Endothelial cell of umbilical vein (primary cell): ENCODE measurements around the gene FLT3.

ENCODE experiments used
- EZH2 ChIP-seq: IDR thresholded peaks from 2 replicates; pipeline ENCODE4 v1.6.1; 2012; ENCODE audit warnings: borderline replicate concordance, low read depth, mild to moderate bottlenecking, moderate library complexity, low read length, inconsistent platforms; ENCODE audit not compliant: severe bottlenecking
- FOS ChIP-seq: IDR thresholded peaks from 2 replicates; pipeline ENCODE4 v1.6.1; 2011; ENCODE audit warnings: mild to moderate bottlenecking, low read length, moderate library complexity, borderline replicate concordance; ENCODE audit not compliant: insufficient read depth
- GATA2 ChIP-seq: IDR thresholded peaks from 2 replicates; pipeline ENCODE4 v1.7.0; 2011; ENCODE audit warnings: low read depth, mild to moderate bottlenecking, moderate library complexity, mixed read lengths, low read length; ENCODE audit not compliant: insufficient read length, insufficient read depth
- JUN ChIP-seq: IDR thresholded peaks from 2 replicates; pipeline ENCODE4 v1.6.1; 2011; ENCODE audit warnings: borderline replicate concordance, low read depth; ENCODE audit not compliant: insufficient read length, insufficient read depth
- MYC ChIP-seq: IDR thresholded peaks from one replicate; pipeline ENCODE4 v1.6.1; 2011; ENCODE audit warnings: mild to moderate bottlenecking, low read depth, low read length
- POLR2A ChIP-seq: IDR thresholded peaks from 2 replicates; pipeline ENCODE4 v1.6.1; 2012; ENCODE audit warnings: low read depth, mild to moderate bottlenecking, control low read depth, low read length
- POLR2AphosphoS5 ChIP-seq: IDR thresholded peaks from 2 replicates; pipeline ENCODE4 v1.6.1; 2012; ENCODE audit warnings: low read depth, mild to moderate bottlenecking, control low read depth, low read length, moderate library complexity; ENCODE audit not compliant: insufficient read depth
- TF ChIP-seq, protein P1 (sequence below), 2 donors: IDR thresholded peaks; 1 replicate in 1 of 2; 2 replicates in 1 of 2; pipeline ENCODE4 v1.5.1; 2011; ENCODE audit warnings: low read length in 2 of 2, mild to moderate bottlenecking in 2 of 2, moderate library complexity in 2 of 2, control low read depth in 1 of 2, inconsistent platforms in 1 of 2, low read depth in 1 of 2; ENCODE audit not compliant: insufficient read depth in 1 of 2; ENCODE audit errors: extremely low read depth in 1 of 2
- TF ChIP-seq, protein P2 (sequence below): IDR thresholded peaks from 2 replicates; pipeline ENCODE4 v1.6.1; 2011; ENCODE audit not compliant: insufficient read depth, insufficient read length

DNA sequence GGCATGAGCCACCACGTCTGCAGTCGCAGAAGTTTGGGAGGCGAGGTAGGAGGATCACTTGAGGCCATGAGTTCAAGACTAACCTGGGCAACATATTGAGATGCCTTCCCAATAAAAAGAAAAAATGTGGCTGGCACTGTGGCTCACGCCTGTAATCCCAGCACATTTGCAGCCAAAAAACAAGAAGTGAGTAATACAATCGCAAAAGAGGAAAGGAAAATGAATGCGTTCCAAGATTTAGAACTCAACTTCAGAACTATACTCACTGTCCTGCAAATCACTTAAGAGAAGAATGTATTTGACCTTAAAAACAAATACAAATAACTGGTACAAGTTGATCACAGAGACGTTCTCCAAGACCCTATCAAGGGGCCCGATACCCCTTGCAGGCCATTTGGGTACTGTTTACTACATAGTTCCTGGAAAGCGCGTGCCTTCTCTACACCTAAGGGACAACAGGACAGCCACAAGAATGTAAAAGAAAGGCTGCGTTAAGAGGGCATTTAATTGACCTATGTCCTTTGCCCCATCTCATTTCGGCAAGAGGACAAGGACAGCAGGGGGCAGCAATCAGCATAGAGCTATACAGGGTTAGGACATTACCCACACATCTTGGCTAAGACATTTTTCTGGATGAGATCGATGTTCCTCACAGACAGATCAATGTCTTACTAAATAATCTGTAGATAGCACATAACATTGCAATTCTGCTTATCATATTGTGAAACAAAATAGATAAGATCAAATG is 41.3 kb downstream of the FLT3 start:
- TF ChIP-seq, protein P1, sequence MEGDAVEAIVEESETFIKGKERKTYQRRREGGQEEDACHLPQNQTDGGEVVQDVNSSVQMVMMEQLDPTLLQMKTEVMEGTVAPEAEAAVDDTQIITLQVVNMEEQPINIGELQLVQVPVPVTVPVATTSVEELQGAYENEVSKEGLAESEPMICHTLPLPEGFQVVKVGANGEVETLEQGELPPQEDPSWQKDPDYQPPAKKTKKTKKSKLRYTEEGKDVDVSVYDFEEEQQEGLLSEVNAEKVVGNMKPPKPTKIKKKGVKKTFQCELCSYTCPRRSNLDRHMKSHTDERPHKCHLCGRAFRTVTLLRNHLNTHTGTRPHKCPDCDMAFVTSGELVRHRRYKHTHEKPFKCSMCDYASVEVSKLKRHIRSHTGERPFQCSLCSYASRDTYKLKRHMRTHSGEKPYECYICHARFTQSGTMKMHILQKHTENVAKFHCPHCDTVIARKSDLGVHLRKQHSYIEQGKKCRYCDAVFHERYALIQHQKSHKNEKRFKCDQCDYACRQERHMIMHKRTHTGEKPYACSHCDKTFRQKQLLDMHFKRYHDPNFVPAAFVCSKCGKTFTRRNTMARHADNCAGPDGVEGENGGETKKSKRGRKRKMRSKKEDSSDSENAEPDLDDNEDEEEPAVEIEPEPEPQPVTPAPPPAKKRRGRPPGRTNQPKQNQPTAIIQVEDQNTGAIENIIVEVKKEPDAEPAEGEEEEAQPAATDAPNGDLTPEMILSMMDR (IDR thresholded peaks at IDR 0.05; ENCODE audit: extremely low read depth in 1 of 2, insufficient read depth in 1 of 2, low read depth in 1 of 2, low read length in 2 of 2) = peak; percentile 40 to 44
- TF ChIP-seq POLR2AphosphoS5 = no peak
- TF ChIP-seq EZH2 = no peak
- TF ChIP-seq POLR2A = no peak
- no peak for TF ChIP-seq JUN
- TF ChIP-seq FOS = no peak
- no peak for TF ChIP-seq MYC
- TF ChIP-seq, protein P2, sequence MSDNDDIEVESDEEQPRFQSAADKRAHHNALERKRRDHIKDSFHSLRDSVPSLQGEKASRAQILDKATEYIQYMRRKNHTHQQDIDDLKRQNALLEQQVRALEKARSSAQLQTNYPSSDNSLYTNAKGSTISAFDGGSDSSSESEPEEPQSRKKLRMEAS = no peak
- TF ChIP-seq GATA2 = no peak
